Activated T-helper 1 cell treated with anti-CD3 and anti-CD28 coated beads, Interleukin-2, amount 50 U/mL, for 16 hours (primary cell): Measurements from ENCODE around the gene JUP.
A peak's percentile ranks its signal among the peaks of the same experiment; 100 is the strongest.

ENCODE experiments used
- DNase-seq, 2 donors: peaks; one replicate each; pipeline ENCODE4 v3.0.0-alpha.2; 2020; ENCODE audit warnings: low read depth in 1 of 2, low spot score in 1 of 2

The JUP gene

GRCh38 chr17:41760878-41761277 lies 25.6 kb downstream of the JUP start:
- DNase-seq = no peak

DNA sequence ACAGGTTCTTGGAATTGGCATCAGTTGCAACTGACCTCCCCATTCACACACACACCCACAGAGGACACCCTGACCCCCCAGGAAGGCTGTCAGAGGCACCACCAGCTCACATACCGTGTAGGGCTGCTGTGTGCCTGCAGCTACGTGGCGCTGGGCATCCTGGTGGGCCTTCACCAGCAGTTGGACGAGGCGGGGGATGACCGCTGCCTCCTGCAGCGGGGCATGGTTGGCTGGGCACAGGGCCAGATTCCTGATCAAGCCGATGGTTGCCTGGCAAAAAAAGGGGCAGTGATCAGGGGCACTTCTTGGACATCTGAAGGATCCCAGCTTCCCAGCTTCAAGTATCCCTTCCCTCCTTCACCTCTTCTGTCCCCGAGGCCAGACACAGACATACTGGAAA lies 27.9 kb downstream of the JUP start:
- DNase-seq = no peak

DNA sequence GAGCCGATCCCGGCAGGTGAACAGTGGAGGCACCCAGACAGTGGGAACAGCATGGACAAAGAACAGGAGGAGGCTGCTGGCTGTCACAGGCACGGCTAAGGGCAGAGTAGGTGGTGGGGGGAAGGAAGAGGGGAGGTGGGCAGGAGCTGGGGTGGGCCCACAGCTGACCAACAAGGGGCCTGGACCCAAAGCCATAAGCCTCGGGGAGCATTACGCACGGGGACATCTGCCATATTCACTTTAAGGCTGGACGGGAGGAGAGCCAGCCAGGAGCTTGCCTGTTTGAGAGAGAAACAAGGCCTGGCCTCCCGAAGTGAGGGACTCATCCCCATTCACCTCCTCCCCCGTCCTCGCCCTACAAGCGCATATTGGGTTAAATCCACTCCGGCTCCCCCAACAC lies 32.4 kb downstream of the JUP start:
- DNase-seq = no peak

- no peak for DNase-seq
Measured at GRCh38 chr17:41751288-41751687, 35.2 kb downstream of the JUP start.

DNA sequence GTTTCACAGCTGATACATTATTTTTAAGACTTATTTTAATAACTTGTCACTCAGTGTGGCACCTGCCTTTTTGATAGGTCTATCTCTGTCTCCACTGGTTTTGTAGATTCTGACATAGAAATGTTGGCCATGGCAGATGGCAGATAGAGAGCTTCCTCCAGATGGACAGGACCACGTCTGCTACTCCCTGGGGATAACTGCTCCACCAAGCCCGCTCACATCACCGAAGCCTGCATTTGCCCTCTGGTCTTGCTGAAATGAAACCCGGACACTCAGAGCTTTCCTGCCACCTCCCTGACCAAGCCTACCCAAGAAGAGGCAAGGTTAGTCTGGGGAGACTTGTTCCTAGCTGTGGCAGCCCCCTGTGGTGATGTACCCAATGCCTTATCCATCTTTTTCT lies 35.6 kb downstream of the JUP start:
- no peak for DNase-seq

GRCh38 chr17:41748275-41748674 lies 38.2 kb downstream of the JUP start:
- DNase-seq = no peak

DNA sequence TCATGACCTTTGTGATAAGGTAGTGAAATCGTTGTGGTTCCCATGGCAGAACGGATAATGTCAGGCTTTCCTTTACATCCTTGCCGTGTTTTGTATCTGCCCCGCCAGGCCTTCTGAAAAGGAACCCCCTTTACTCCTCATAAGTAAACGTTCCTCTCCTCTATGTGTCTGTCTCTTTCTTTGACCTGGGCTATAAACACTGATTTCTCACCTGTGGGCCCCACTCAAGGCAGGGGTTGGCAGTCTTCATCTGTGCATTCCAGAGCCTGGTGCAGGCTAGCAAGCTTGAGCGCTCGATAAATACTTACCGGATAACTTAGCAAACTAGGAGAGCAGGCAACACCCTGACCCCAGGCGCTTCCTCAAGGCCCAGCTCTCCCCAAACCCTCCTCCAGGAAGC lies 44.8 kb downstream of the JUP start:
- no peak for DNase-seq

GRCh38 chr17:41740506-41740905 lies 46.0 kb downstream of the JUP start:
- DNase-seq = no peak

DNA sequence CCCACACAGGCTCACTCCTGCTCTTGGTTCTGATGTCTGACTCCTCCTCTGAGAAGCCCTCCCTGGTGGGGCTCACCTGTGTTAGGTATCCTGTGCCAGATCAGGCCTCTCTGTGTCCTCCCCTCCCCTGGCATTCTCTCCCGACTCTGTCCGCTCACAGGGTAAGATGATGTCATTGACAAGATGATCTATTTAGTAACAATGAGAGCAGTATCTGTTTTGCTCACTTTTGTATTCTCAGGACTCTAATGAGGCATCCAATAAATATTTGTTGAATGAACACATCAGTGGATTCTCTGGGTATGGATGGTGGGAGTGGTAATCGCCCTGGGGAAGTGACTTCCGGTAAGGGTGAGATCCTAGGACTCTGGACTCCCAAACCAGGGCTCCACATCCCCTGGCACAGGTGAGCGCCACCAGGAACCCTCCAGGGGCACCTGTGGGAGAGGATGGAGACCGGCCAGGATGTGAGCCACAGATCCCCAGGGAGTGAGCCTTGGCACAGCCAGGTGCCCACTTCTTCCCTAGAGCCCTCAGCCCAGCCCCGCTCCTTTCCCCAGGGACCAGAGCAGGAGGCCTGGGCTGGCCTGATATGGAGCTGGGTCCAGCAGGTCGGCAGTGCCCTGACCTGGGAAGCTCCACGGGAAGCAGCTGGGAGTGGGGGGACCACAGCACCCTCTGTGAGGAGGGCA lies 46.7 kb downstream of the JUP start:
- DNase-seq = no peak

- no peak for DNase-seq
Measured at GRCh38 chr17:41738801-41739112, 47.8 kb downstream of the JUP start.

DNA sequence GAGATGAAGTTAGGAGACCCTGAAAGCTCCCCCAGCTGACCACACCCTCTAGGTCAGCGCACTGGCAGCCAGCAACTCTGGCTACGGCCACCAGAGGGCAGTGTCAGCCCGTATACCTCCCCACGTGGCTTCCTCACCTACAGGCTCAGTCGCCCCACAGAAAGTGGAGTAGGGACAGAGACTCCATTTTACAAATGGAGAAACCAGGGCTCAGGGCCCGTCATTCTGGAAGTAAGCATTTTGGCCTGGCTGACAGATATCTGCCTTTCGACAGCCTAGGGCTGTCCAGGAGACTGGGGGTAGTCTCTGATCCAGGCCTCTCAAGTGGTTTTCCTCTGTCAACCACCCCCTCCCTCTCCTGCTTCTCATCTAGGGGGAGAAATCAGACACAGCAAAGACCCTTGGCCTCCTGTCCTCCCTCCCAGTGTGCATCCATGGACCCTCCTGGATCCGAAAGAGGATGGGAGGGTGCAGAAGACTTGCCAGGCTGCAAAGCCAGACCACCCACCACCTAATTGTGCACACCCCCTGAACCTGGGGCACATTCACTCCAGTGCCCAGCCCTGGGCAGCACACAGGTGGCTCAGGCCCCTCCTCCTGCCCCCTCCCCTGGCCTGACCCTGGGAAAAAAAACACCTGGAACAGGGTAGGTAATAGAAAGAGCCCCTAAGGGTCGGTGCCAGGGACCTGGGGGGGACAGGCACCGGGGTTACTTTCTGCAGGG lies 48.3 kb downstream of the JUP start:
- peak; percentile 60 to 73 for DNase-seq

- no peak for DNase-seq
Measured at GRCh38 chr17:41737680-41738023, 48.9 kb downstream of the JUP start.

DNA sequence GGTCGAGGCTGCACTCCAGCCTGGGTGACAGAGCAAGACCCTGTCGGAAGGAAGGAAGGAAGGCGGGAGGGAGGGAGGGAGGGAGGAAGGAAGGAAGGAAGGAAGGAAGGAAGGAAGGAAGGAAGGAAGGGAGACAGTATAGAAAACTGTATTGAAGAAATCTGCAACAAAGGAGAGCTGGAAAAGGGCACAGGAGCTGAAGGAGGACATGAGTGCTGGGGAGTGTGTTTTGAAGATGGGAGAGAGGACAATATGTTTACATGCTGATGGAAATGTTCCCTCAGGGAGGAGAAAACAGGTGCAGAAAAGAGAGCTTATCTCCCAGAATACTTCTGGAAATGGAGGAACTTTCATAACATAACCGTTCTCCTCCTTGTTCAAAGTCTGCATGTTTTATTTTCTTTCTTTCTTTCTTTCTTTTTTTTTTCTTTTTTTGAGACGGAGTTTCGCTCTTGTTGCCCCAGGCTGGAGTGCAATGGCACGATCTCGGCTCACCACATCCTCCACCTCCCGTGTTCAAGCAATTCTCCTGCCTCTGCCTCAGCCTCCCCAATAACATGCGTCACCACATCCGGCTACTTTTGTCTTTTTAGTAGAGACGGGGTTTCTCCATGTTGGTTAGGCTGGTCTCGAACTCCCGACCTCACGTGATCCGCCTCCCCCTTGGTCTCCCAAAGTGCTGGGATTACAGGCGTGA lies 49.4 kb downstream of the JUP start:
- DNase-seq = no peak

DNA sequence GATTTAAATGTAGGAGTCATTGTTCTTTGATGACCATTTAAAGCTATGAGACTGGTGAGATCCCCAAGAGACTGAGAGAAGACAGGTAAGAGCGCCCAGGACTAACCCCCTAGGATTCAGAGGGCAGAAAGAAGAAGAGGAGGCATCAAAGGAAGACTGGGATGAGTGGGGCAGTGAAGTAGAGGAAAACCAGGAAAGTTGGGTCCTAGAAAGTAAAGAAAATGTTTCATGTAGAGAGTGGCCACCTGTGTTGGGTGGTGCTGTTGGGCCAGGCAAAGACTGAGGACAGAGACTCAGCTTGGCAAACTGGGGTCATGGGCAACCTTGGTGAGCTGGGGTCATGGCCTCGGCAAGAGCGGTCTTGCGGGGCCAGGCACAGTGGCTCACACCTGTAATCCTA lies 50.8 kb downstream of the JUP start:
- no peak for DNase-seq

DNA sequence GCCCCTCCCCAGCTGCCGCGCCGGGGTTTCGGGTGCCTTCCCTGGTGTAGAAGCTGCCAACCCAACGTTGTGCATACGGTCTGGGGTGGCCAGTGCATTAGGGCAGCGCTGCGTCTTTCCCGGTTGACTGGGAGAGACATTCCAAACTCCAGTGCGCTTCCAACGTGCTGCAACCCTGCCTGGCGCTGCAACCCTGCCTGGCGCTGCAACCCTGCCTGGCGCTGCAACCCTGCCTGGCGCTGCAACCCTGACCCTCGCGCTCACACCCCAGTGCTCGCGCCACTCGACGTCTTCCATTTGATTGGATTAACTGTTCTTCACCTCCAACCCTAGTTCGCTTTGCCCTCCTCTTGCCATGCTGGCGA lies 51.6 kb downstream of the JUP start:
- DNase-seq = no peak

GRCh38 chr17:41734139-41734948 lies 52.2 kb downstream of the JUP start, which contains the start of gene HAP1:
TSS of gene HAP1 (minus strand) at chr17:41734643. CDS start at chr17:41734634, 9 bp downstream.
- DNase-seq = no peak

GRCh38 chr17:41733348-41734138 lies 53.0 kb downstream of the JUP start:
- DNase-seq = no peak

GRCh38 chr17:41731836-41732235 lies 54.7 kb downstream of the JUP start:
- no peak for DNase-seq

- DNase-seq = no peak
Measured at GRCh38 chr17:41730479-41730878, 56.0 kb downstream of the JUP start.

GRCh38 chr17:41728056-41728455 lies 58.5 kb downstream of the JUP start:
- DNase-seq = no peak

DNA sequence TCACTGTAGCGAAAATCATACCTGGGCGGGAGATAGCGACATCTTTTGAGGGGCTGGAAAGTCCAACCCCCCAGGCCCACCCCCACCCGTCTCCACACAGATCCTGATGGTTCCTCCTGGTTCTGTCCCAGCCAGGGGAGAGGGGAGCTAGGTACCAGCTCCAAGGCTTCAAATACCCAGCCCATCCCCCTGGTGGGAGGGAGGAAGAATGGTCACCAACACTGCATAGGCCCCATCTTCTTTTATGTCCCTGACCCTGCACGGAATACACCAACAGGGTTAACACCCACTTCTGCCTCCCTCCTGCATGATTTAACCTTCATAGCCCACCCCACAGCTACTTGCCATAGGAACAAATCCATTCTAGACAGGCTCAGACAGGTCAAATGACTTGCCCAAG lies 61.4 kb downstream of the JUP start:
- no peak for DNase-seq
